ENCODE measurements around the gene SAMD11.

SAMD11 gene

GRCh38 chr1:904310-904950, 19.3 kb upstream of the SAMD11 start:
- DNase-seq (ENCODE audit: low spot score) = peak; percentile 57

GRCh38 chr1:905071-905749, 18.5 kb upstream of the SAMD11 start:
- no peak for DNase-seq (ENCODE audit: low spot score)

GRCh38 chr1:905811-906599, 17.7 kb upstream of the SAMD11 start:
- no peak for DNase-seq (ENCODE audit: low spot score)

- DNase-seq (ENCODE audit: low spot score) = peak; percentile 89
These were observed 16.9 kb upstream of the SAMD11 start for GRCh38 chr1:906600-907420.

GRCh38 chr1:907611-908451, 15.9 kb upstream of the SAMD11 start:
- no peak for DNase-seq (ENCODE audit: low spot score)

GRCh38 chr1:908661-909060, 15.1 kb upstream of the SAMD11 start:
- DNase-seq (ENCODE audit: low spot score) = no peak

GRCh38 chr1:909861-910310, 13.8 kb upstream of the SAMD11 start:
- no peak for DNase-seq (ENCODE audit: low spot score)

GRCh38 chr1:910311-910880, 13.3 kb upstream of the SAMD11 start:
- DNase-seq (ENCODE audit: low spot score) = peak; percentile 74

GRCh38 chr1:910881-911721, 12.6 kb upstream of the SAMD11 start:
- peak; percentile 72 for DNase-seq (ENCODE audit: low spot score)

- no peak for DNase-seq (ENCODE audit: low spot score)
These were observed 11.6 kb upstream of the SAMD11 start for GRCh38 chr1:911875-912739.

GRCh38 chr1:912740-913301, 10.9 kb upstream of the SAMD11 start:
- no peak for DNase-seq (ENCODE audit: low spot score)

GRCh38 chr1:913491-914130, 10.1 kb upstream of the SAMD11 start:
- no peak for DNase-seq (ENCODE audit: low spot score)

- no peak for DNase-seq (ENCODE audit: low spot score)
These were observed 9.4 kb upstream of the SAMD11 start for GRCh38 chr1:914131-914890.

GRCh38 chr1:914891-915280, 8.8 kb upstream of the SAMD11 start:
- DNase-seq (ENCODE audit: low spot score) = no peak

- DNase-seq (ENCODE audit: low spot score) = no peak
These were observed 8.2 kb upstream of the SAMD11 start for GRCh38 chr1:915295-916172.
